Measurements from ENCODE around the gene PCA3. TPM values are rescaled to one million over a fixed set of nuclear protein-coding genes. Genes with fewer than 3 reads are reported as not detected.

The PCA3 gene
- total RNA-seq, 4 donors from 2014 or later = not detected

GRCh38 chr9:76730801-76731200 lies 33.4 kb upstream of the PCA3 start:
- H3K27me3 ChIP-seq = no peaks in the 10 kb centered on the region
- no peak for DNase-seq
- no peak overlapping the region for H3K4me3 ChIP-seq
- no peak overlapping the region for H3K27ac ChIP-seq
- H3K9me3 ChIP-seq = no peaks in the 10 kb centered on the region
- intact Hi-C loops (cut with DNase I) = no loop called here
- no peaks in the 10 kb centered on the region for H3K36me3 ChIP-seq
- no peak for TF ChIP-seq POLR2A (IDR thresholded peaks at IDR 0.05)
- TF ChIP-seq, protein P1, sequence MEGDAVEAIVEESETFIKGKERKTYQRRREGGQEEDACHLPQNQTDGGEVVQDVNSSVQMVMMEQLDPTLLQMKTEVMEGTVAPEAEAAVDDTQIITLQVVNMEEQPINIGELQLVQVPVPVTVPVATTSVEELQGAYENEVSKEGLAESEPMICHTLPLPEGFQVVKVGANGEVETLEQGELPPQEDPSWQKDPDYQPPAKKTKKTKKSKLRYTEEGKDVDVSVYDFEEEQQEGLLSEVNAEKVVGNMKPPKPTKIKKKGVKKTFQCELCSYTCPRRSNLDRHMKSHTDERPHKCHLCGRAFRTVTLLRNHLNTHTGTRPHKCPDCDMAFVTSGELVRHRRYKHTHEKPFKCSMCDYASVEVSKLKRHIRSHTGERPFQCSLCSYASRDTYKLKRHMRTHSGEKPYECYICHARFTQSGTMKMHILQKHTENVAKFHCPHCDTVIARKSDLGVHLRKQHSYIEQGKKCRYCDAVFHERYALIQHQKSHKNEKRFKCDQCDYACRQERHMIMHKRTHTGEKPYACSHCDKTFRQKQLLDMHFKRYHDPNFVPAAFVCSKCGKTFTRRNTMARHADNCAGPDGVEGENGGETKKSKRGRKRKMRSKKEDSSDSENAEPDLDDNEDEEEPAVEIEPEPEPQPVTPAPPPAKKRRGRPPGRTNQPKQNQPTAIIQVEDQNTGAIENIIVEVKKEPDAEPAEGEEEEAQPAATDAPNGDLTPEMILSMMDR (IDR thresholded peaks at IDR 0.05) = no peak
- no peaks in the 10 kb centered on the region for H3K4me1 ChIP-seq
- WGBS, 2 donors = 82 to 92% methylated on average over 6 of the region's 6 CpGs

DNA sequence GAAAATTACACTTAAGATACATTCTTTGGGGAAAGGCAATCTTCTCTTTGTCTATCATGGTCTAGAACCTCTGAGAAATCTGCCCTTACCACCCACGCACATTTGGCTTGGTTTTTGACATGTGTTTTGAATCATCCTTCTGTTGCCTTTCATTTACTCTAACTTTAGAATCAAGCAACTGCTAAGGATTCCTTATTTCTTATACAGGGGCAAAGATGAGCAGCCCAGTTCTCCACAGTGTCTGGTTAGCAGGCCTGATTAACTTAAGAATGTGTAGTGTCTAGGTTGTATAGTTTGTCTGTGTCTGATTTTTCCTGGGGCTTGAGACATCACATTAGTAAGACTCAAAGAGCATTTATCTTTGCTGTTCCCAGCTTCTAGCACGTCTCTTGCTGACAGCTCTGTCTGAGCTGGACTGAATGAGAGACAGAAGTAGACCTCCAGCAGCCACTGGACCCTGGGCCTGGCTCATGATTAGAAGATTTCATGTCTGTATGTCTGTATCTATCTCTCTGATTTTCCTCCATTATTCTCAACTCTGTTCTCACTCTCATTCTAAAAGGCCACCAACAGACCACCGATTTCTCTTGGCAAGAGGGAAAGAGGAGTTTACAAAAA lies 31.8 kb upstream of the PCA3 start:
- 46 to 47% methylated on average over 3 of the region's 3 CpGs for WGBS, 2 donors
- no peak for DNase-seq
- no peaks in the 10 kb centered on the region for H3K27me3 ChIP-seq
- H3K4me3 ChIP-seq = no peak overlapping the region
- H3K9me3 ChIP-seq = no peaks in the 10 kb centered on the region
- H3K36me3 ChIP-seq = no peaks in the 10 kb centered on the region
- no peaks in the 10 kb centered on the region for H3K4me1 ChIP-seq
- TF ChIP-seq, protein P1 (IDR thresholded peaks at IDR 0.05) = no peak
- TF ChIP-seq POLR2A (IDR thresholded peaks at IDR 0.05) = no peak
- intact Hi-C loops (cut with DNase I) = no loop called here
- H3K27ac ChIP-seq = no peak overlapping the region

GRCh38 chr9:76733096-76733495 lies 31.1 kb upstream of the PCA3 start:
- TF ChIP-seq POLR2A (IDR thresholded peaks at IDR 0.05) = no peak
- TF ChIP-seq, protein P1 (IDR thresholded peaks at IDR 0.05) = no peak
- Histone ChIP-seq H3K27me3 (no peaks in the 10 kb centered on the region), H3K4me3 (no peak overlapping the region), H3K36me3 (no peaks in the 10 kb centered on the region), H3K4me1 (no peaks in the 10 kb centered on the region), H3K27ac (no peak overlapping the region), H3K9me3 (no peaks in the 10 kb centered on the region)
- intact Hi-C loops (cut with DNase I) = no loop called here
- WGBS, 2 donors = 82 to 91% methylated on average over 1 of the region's 1 CpG
- no peak for DNase-seq

DNA sequence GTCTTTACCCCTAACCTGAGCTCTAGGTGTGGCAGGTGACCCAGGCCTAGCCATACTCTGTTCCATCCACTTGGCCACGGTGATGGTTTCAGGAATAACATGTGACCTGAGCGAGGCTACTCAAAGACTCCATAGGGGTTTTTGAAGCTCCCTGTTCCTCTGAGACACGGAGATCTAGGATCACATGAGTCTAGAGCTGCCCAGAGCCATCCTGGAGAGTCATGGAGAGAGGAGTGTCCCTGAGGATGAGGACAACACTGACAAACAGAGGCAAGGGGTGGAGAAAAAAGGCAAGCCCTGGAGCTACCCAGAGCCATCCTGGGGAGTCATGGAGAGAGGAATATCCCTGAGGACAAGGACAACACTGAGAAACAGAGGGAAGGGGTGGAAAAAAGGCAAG lies 29.5 kb upstream of the PCA3 start:
- intact Hi-C loops (cut with DNase I) = no loop called here
- Histone ChIP-seq H3K27ac (no peak overlapping the region), H3K9me3 (no peaks in the 10 kb centered on the region), H3K4me1 (no peaks in the 10 kb centered on the region), H3K27me3 (no peaks in the 10 kb centered on the region), H3K36me3 (no peaks in the 10 kb centered on the region), H3K4me3 (no peak overlapping the region)
- WGBS, 2 donors = 64 to 82% methylated on average over 2 to 3 of the region's 3 CpGs
- no peak for TF ChIP-seq POLR2A (IDR thresholded peaks at IDR 0.05)
- TF ChIP-seq, protein P1 (IDR thresholded peaks at IDR 0.05) = no peak
- no peak for DNase-seq

- no peak for TF ChIP-seq POLR2A (IDR thresholded peaks at IDR 0.05)
- TF ChIP-seq, protein P1 (IDR thresholded peaks at IDR 0.05) = no peak
- 46 to 68% methylated on average over 2 to 3 of the region's 3 CpGs for WGBS, 2 donors
- H3K36me3 ChIP-seq = no peaks in the 10 kb centered on the region
Measured at GRCh38 chr9:76737154-76737902, 26.9 kb upstream of the PCA3 start.

More at GRCh38 chr9:76737154-76737902, 26.9 kb upstream of the PCA3 start:
- intact Hi-C loops (cut with DNase I) = no loop called here
- Histone ChIP-seq H3K27ac (no peak overlapping the region), H3K4me3 (no peak overlapping the region), H3K9me3 (no peaks in the 10 kb centered on the region), H3K4me1 (no peaks in the 10 kb centered on the region), H3K27me3 (no peaks in the 10 kb centered on the region)
- DNase-seq = no peak
